GM23248 (cell line): ENCODE results near the gene GPR50.

ENCODE experiments used
- EZH2 ChIP-seq: fragments of 200-600 bp; sonication (generic); IDR thresholded peaks from 2 replicates; pipeline ENCODE4 v1.6.1; 2018; ENCODE audit warnings: antibody characterized with exemption, mild to moderate bottlenecking; ENCODE audit not compliant: insufficient read depth, poor library complexity, severe bottlenecking
- EZH2phosphoT487 ChIP-seq: fragments of 200-600 bp; sonication (generic); IDR thresholded peaks from 2 replicates; pipeline ENCODE4 v1.6.1; 2018; ENCODE audit warnings: antibody characterized with exemption, moderate library complexity, mild to moderate bottlenecking, low read depth; ENCODE audit not compliant: insufficient read depth

GRCh38 chrX:151132531-151132930 is 43.9 kb upstream of the GPR50 start:
- TF ChIP-seq EZH2phosphoT487 (no peak), EZH2 (no peak)
